ENCODE measurements around the gene DAGLB.
"Not testable (repeated sequence)": the region's sequence is repeated elsewhere in the genome, so short reads cannot be mapped to it uniquely, and the experiment has no call there.

DAGLB gene

GRCh38 chr7:6476596-6477317 lies 29.0 kb upstream of the DAGLB start:
- peaks cover 2% of the 10 kb centered on the region for H3K36me3 Mint-ChIP-seq
- H3K4me1 Mint-ChIP-seq = peaks cover 69% of the 10 kb centered on the region
- H3K27me3 Mint-ChIP-seq = no peaks in the 10 kb centered on the region
- H3K4me3 Mint-ChIP-seq = no peak overlapping the region
- peak overlapping the region; percentile 51 for H3K27ac Mint-ChIP-seq
- H3K9me3 Mint-ChIP-seq = no peaks in the 10 kb centered on the region

- peaks cover 2% of the 10 kb centered on the region for H3K36me3 Mint-ChIP-seq
- no peaks in the 10 kb centered on the region for H3K9me3 Mint-ChIP-seq
- H3K27ac Mint-ChIP-seq = peak overlapping the region; percentile 51
- no peak overlapping the region for H3K4me3 Mint-ChIP-seq
- no peaks in the 10 kb centered on the region for H3K27me3 Mint-ChIP-seq
- H3K4me1 Mint-ChIP-seq = peaks cover 58% of the 10 kb centered on the region
Observed at GRCh38 chr7:6475433-6476186, 27.9 kb upstream of the DAGLB start.

DNA sequence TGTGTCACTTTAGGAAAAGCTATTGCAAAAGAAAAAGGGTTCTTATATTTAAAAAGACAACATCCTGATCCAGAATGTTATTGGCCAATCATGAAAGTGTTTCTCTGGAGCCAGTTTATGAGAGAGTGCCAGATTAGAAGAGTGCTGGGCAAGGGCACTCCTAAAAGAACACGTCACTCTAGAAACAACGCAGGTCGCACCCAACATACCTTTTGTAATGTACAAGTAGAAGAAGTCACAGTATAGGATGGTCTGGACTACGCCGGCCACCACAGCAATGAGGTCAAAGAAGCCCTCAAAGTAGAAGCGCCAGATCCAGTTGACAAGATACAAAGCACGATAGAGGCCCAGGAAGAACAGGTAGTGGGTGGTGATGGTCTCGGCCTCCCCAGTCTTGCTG lies 18.1 kb upstream of the DAGLB start:
- Mint-ChIP-seq H3K4me3 (no peak overlapping the region), H3K4me1 (no peaks in the 10 kb centered on the region), H3K9me3 (no peaks in the 10 kb centered on the region), H3K27me3 (no peaks in the 10 kb centered on the region), H3K27ac (no peak overlapping the region), H3K36me3 (peaks cover 17% of the 10 kb centered on the region)

- not testable (repeated sequence) for H3K4me3 Mint-ChIP-seq, H3K27ac Mint-ChIP-seq, H3K4me1 Mint-ChIP-seq, H3K9me3 Mint-ChIP-seq, H3K27me3 Mint-ChIP-seq
- H3K36me3 Mint-ChIP-seq = peaks cover 13% of the 10 kb centered on the region
Observed at GRCh38 chr7:6463609-6464008, 15.9 kb upstream of the DAGLB start.

GRCh38 chr7:6461946-6462550 lies 14.3 kb upstream of the DAGLB start:
- no peaks in the 10 kb centered on the region for H3K9me3 Mint-ChIP-seq
- H3K27ac Mint-ChIP-seq = no peak overlapping the region
- H3K4me3 Mint-ChIP-seq = no peak overlapping the region
- no peaks in the 10 kb centered on the region for H3K27me3 Mint-ChIP-seq
- peaks cover 9% of the 10 kb centered on the region for H3K4me1 Mint-ChIP-seq
- H3K36me3 Mint-ChIP-seq = peaks cover 9% of the 10 kb centered on the region

DNA sequence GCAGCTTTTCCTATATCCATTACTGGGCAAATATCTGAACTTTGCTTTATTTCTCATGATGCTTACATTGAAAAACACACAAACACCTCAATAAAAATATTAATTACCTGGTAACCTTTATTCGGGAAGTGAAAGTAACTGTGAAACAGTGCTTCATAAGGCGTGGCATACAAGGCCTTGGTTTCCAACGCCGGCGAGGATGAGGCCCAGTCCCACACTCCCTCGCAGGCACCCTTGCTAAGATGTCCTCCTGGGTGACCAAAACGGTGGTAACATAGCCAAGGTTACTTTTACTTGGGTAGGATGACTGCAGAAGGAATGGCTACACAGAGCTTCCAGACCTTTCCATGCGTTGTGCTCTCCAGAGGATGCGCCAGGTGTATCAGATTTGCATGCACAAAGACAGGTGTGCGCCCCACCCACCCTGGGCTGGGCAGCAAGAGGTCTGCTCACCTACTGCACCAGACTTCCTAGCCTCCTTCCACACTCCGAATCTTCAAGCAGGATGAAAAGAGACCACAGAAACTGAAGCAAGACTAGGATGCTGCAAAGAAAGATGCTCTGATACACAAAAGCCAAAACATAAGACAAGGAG lies 13.3 kb upstream of the DAGLB start:
- H3K4me3 Mint-ChIP-seq = no peak overlapping the region
- H3K36me3 Mint-ChIP-seq = peaks cover 7% of the 10 kb centered on the region
- no peak overlapping the region for H3K27ac Mint-ChIP-seq
- no peaks in the 10 kb centered on the region for H3K27me3 Mint-ChIP-seq
- H3K4me1 Mint-ChIP-seq = peaks cover 9% of the 10 kb centered on the region
- H3K9me3 Mint-ChIP-seq = no peaks in the 10 kb centered on the region

- Mint-ChIP-seq H3K27ac (no peak overlapping the region), H3K4me3 (no peak overlapping the region), H3K36me3 (no peaks in the 10 kb centered on the region), H3K9me3 (no peaks in the 10 kb centered on the region), H3K27me3 (no peaks in the 10 kb centered on the region), H3K4me1 (peaks cover 9% of the 10 kb centered on the region)
Observed at GRCh38 chr7:6460303-6460702, 12.5 kb upstream of the DAGLB start.

GRCh38 chr7:6458676-6459075 lies 10.9 kb upstream of the DAGLB start:
- not testable (repeated sequence) for H3K9me3 Mint-ChIP-seq

DNA sequence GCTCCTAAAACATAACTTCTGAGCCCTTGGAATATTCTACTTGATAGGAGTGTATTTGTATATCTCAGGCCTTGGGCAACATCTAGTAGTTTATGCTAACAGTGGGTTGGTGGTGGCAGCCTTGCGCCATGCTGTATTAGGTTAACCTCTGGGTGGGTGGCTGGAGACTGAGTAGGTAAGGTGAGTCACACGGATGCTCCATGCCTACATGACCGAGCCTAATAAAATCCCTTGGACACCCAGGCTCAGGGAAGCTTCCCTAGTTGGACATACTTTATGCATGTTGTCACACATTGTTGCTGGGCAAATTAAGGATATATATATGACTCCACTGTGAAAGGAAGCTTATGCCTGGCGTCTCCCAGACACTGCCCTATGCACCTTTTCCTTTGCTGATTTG lies 6.0 kb upstream of the DAGLB start:
- Mint-ChIP-seq H3K4me3 (no peak overlapping the region), H3K27me3 (no peaks in the 10 kb centered on the region), H3K27ac (no peak overlapping the region), H3K36me3 (no peaks in the 10 kb centered on the region), H3K9me3 (no peaks in the 10 kb centered on the region), H3K4me1 (peaks cover 3% of the 10 kb centered on the region)

More at GRCh38 chr7:6458676-6459075, 10.9 kb upstream of the DAGLB start:
- not testable (repeated sequence) for H3K27me3 Mint-ChIP-seq, H3K4me1 Mint-ChIP-seq, H3K36me3 Mint-ChIP-seq, H3K4me3 Mint-ChIP-seq
- H3K27ac Mint-ChIP-seq = peak overlapping the region; percentile 55

- Mint-ChIP-seq H3K9me3 (no peaks in the 10 kb centered on the region), H3K27me3 (no peaks in the 10 kb centered on the region), H3K4me1 (peaks cover 8% of the 10 kb centered on the region), H3K4me3 (no peak overlapping the region), H3K36me3 (no peaks in the 10 kb centered on the region), H3K27ac (no peak overlapping the region)
Observed at GRCh38 chr7:6451224-6451705, 3.5 kb upstream of the DAGLB start.

DNA sequence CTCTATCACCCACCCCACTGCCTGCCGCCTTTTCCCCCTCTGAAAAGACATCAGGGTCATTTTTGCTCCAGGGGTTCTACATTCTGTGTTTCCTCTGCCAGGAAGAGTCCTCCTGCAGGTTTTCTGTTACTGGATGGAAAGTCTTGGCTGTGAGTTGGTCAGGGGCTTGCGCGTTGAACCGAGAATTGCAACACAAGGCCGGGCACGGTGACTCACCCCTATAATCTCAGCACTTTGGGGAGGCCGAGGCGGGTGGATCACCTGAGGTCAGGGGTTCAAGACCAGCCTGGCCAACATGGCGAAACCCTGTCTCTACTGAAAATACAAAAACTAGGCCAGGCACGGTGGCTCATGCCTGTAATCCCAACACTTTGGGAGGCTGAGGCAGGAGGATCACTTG lies 2.8 kb upstream of the DAGLB start:
- H3K4me1 Mint-ChIP-seq = peaks cover 13% of the 10 kb centered on the region
- H3K4me3 Mint-ChIP-seq, H3K27ac Mint-ChIP-seq, H3K9me3 Mint-ChIP-seq, H3K27me3 Mint-ChIP-seq, H3K36me3 Mint-ChIP-seq: not testable (repeated sequence)

- H3K4me3 Mint-ChIP-seq, H3K36me3 Mint-ChIP-seq, H3K27ac Mint-ChIP-seq, H3K9me3 Mint-ChIP-seq, H3K27me3 Mint-ChIP-seq: not testable (repeated sequence)
- H3K4me1 Mint-ChIP-seq = peaks cover 20% of the 10 kb centered on the region
Observed at GRCh38 chr7:6449884-6450283, 2.1 kb upstream of the DAGLB start.

DNA sequence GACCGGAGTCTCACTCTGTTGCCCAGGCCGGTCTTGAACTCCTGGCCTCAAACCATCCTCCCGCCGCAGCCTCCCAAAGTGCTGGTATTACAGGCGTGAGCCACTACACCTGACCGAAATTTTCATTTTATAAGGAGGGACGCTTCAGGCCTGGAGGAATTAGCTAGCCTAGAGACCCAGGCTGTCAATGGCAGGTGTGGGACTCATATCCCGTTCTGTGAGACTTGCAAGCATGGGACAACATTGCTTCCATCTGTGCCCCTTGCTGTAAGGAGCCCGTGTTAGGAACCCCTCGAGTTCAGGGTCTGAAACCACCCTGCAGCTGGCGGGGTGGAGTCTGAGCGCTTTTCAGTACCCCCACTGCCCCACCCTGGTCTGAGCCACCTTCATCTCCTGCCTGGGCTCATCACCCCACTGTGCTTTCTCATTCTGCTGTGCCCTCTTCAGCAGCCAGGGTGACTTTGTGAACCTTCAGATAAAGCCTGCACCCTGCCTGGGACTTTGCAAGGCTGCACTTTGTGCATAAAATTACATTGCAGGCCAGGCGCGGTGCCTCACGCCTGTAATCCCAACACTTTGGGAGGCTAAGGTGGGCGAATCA lies 1.3 kb upstream of the DAGLB start:
- Mint-ChIP-seq H3K36me3 (peaks cover 3% of the 10 kb centered on the region), H3K4me3 (peak overlapping the region; percentile 66), H3K4me1 (peaks cover 28% of the 10 kb centered on the region), H3K9me3 (no peaks in the 10 kb centered on the region), H3K27me3 (no peaks in the 10 kb centered on the region), H3K27ac (no peak overlapping the region)

DNA sequence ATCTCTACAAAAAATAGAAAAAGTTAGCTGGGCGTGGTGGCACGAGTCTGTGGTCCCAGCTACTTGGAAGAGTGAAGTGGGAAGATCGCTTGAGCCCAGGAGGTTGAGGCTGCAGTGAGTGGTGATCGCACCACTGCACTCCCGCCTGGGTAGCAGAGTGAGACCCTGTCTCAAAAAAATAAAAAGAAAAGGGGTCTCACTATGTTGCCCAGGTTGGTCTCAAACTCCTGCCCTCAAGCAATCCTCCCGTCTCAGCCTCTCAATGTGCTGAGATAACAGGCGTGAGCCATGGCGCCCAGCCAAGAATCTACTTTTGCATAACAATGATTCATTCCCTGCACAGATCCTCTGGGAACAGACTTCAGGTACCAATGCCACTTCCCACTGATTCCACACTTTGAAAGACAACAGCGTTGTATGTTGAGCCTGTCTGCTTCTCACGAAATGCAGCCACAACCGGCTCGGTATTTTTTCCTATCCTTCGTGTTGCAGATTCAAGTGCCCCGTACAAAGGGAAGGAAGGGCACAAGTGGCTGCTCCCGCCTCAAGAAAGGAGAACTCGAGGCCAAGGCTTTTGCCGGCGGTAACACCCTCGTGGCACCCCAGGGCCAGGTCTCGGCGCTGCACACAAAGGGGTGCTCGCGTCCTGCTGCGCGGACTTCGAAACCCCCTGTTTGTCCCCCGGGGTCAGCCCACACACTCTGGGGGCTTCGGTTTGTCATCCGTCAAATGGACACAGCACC lies 745 bp downstream of the DAGLB start:
- peaks cover 10% of the 10 kb centered on the region for H3K36me3 Mint-ChIP-seq
- H3K9me3 Mint-ChIP-seq = no peaks in the 10 kb centered on the region
- peak overlapping the region; percentile 96 for H3K4me3 Mint-ChIP-seq
- peak overlapping the region; percentile 77 for H3K27ac Mint-ChIP-seq
- H3K4me1 Mint-ChIP-seq = peaks cover 43% of the 10 kb centered on the region
- no peaks in the 10 kb centered on the region for H3K27me3 Mint-ChIP-seq
